ENCODE data around the gene FHOD3.
A peak's percentile ranks its signal among the peaks of the same experiment; 100 is the strongest.

The FHOD3 gene

GRCh38 chr18:36380173-36380827 is 82.8 kb downstream of the FHOD3 start:
- no peak for TF ChIP-seq POLR2A (IDR thresholded peaks at IDR 0.05; ENCODE audit: low read depth, low read length)
- no peak for TF ChIP-seq PAX5 (IDR thresholded peaks at IDR 0.05; ENCODE audit: insufficient read depth, low read length, severe bottlenecking)
- TF ChIP-seq POLR2AphosphoS5 (IDR thresholded peaks at IDR 0.05; ENCODE audit: low read depth, low read length) = no peak
- TF ChIP-seq POU2F2 (IDR thresholded peaks at IDR 0.05; ENCODE audit: low read depth, low read length) = no peak
- TF ChIP-seq TAF1 (IDR thresholded peaks at IDR 0.05; ENCODE audit: low read depth, low read length) = no peak
- TF ChIP-seq SPI1 (IDR thresholded peaks at IDR 0.05; ENCODE audit: low read depth, low read length) = no peak
- FAIRE-seq (no peak), DNase-seq (ENCODE audit: insufficient read length, low spot score) (no peak)

- TF ChIP-seq POU2F2 (IDR thresholded peaks at IDR 0.05; ENCODE audit: low read depth, low read length) = no peak
- no peak for TF ChIP-seq SPI1 (IDR thresholded peaks at IDR 0.05; ENCODE audit: low read depth, low read length)
- TF ChIP-seq POLR2A (IDR thresholded peaks at IDR 0.05; ENCODE audit: low read depth, low read length) = no peak
- TF ChIP-seq TAF1 (IDR thresholded peaks at IDR 0.05; ENCODE audit: low read depth, low read length) = no peak
- no peak for TF ChIP-seq POLR2AphosphoS5 (IDR thresholded peaks at IDR 0.05; ENCODE audit: low read depth, low read length)
- no peak for TF ChIP-seq PAX5 (IDR thresholded peaks at IDR 0.05; ENCODE audit: insufficient read depth, low read length, severe bottlenecking)
- no peak for DNase-seq (ENCODE audit: insufficient read length, low spot score)
- no peak for FAIRE-seq
Observed at GRCh38 chr18:36381075-36381474, 83.6 kb downstream of the FHOD3 start.

GRCh38 chr18:36382854-36383253 is 85.3 kb downstream of the FHOD3 start:
- TF ChIP-seq SPI1 (IDR thresholded peaks at IDR 0.05; ENCODE audit: low read depth, low read length) (no peak), POU2F2 (IDR thresholded peaks at IDR 0.05; ENCODE audit: low read depth, low read length) (no peak), TAF1 (IDR thresholded peaks at IDR 0.05; ENCODE audit: low read depth, low read length) (no peak), PAX5 (IDR thresholded peaks at IDR 0.05; ENCODE audit: insufficient read depth, low read length, severe bottlenecking) (no peak), POLR2AphosphoS5 (IDR thresholded peaks at IDR 0.05; ENCODE audit: low read depth, low read length) (no peak), POLR2A (IDR thresholded peaks at IDR 0.05; ENCODE audit: low read depth, low read length) (no peak)
- DNase-seq (ENCODE audit: insufficient read length, low spot score) (no peak), FAIRE-seq (no peak)

GRCh38 chr18:36386150-36386920 is 88.8 kb downstream of the FHOD3 start:
- FAIRE-seq = no peak
- DNase-seq (ENCODE audit: insufficient read length, low spot score) = no peak
- no peak for TF ChIP-seq SPI1 (IDR thresholded peaks at IDR 0.05; ENCODE audit: low read depth, low read length)
- TF ChIP-seq POU2F2 (IDR thresholded peaks at IDR 0.05; ENCODE audit: low read depth, low read length) = no peak
- TF ChIP-seq POLR2A (IDR thresholded peaks at IDR 0.05; ENCODE audit: low read depth, low read length) = no peak
- TF ChIP-seq PAX5 (IDR thresholded peaks at IDR 0.05; ENCODE audit: insufficient read depth, low read length, severe bottlenecking) = no peak
- no peak for TF ChIP-seq POLR2AphosphoS5 (IDR thresholded peaks at IDR 0.05; ENCODE audit: low read depth, low read length)
- no peak for TF ChIP-seq TAF1 (IDR thresholded peaks at IDR 0.05; ENCODE audit: low read depth, low read length)

- no peak for TF ChIP-seq POU2F2 (IDR thresholded peaks at IDR 0.05; ENCODE audit: low read depth, low read length)
- FAIRE-seq (peak; percentile 43), DNase-seq (ENCODE audit: insufficient read length, low spot score) (no peak)
Observed at GRCh38 chr18:36387310-36387709, 89.8 kb downstream of the FHOD3 start.

- no peak for FAIRE-seq
Observed at GRCh38 chr18:36388310-36388709, 90.8 kb downstream of the FHOD3 start.

GRCh38 chr18:36389027-36389426 is 91.5 kb downstream of the FHOD3 start:
- no peak for FAIRE-seq
- DNase-seq (ENCODE audit: insufficient read length, low spot score) = no peak
- TF ChIP-seq POLR2A (IDR thresholded peaks at IDR 0.05; ENCODE audit: low read depth, low read length) = no peak
- TF ChIP-seq TAF1 (IDR thresholded peaks at IDR 0.05; ENCODE audit: low read depth, low read length) = no peak
- no peak for TF ChIP-seq POLR2AphosphoS5 (IDR thresholded peaks at IDR 0.05; ENCODE audit: low read depth, low read length)
- TF ChIP-seq POU2F2 (IDR thresholded peaks at IDR 0.05; ENCODE audit: low read depth, low read length) = no peak

More at GRCh38 chr18:36388310-36388709, 90.8 kb downstream of the FHOD3 start:
- DNase-seq (ENCODE audit: insufficient read length, low spot score) = no peak
- TF ChIP-seq POU2F2 (IDR thresholded peaks at IDR 0.05; ENCODE audit: low read depth, low read length) (no peak), POLR2AphosphoS5 (IDR thresholded peaks at IDR 0.05; ENCODE audit: low read depth, low read length) (no peak), POLR2A (IDR thresholded peaks at IDR 0.05; ENCODE audit: low read depth, low read length) (no peak), SPI1 (IDR thresholded peaks at IDR 0.05; ENCODE audit: low read depth, low read length) (no peak), PAX5 (IDR thresholded peaks at IDR 0.05; ENCODE audit: insufficient read depth, low read length, severe bottlenecking) (no peak), TAF1 (IDR thresholded peaks at IDR 0.05; ENCODE audit: low read depth, low read length) (no peak)

GRCh38 chr18:36389811-36390581 is 92.5 kb downstream of the FHOD3 start:
- FAIRE-seq (no peak), DNase-seq (ENCODE audit: insufficient read length, low spot score) (no peak)
- TF ChIP-seq POLR2A (IDR thresholded peaks at IDR 0.05; ENCODE audit: low read depth, low read length) (no peak), PAX5 (IDR thresholded peaks at IDR 0.05; ENCODE audit: insufficient read depth, low read length, severe bottlenecking) (no peak), TAF1 (IDR thresholded peaks at IDR 0.05; ENCODE audit: low read depth, low read length) (no peak), SPI1 (IDR thresholded peaks at IDR 0.05; ENCODE audit: low read depth, low read length) (no peak), POU2F2 (IDR thresholded peaks at IDR 0.05; ENCODE audit: low read depth, low read length) (no peak), POLR2AphosphoS5 (IDR thresholded peaks at IDR 0.05; ENCODE audit: low read depth, low read length) (no peak)

- FAIRE-seq = no peak
- TF ChIP-seq PAX5 (IDR thresholded peaks at IDR 0.05; ENCODE audit: insufficient read depth, low read length, severe bottlenecking) (no peak), SPI1 (IDR thresholded peaks at IDR 0.05; ENCODE audit: low read depth, low read length) (no peak), TAF1 (IDR thresholded peaks at IDR 0.05; ENCODE audit: low read depth, low read length) (no peak), POLR2AphosphoS5 (IDR thresholded peaks at IDR 0.05; ENCODE audit: low read depth, low read length) (no peak), POU2F2 (IDR thresholded peaks at IDR 0.05; ENCODE audit: low read depth, low read length) (no peak), POLR2A (IDR thresholded peaks at IDR 0.05; ENCODE audit: low read depth, low read length) (no peak)
- no peak for DNase-seq (ENCODE audit: insufficient read length, low spot score)
Observed at GRCh38 chr18:36391426-36392145, 94.1 kb downstream of the FHOD3 start.

Data from GM12891 (cell line).